Activated naive CD4-positive, alpha-beta T cell (primary cell): ENCODE data around the gene COX7B2.

ENCODE experiments used
- DNase-seq, 4 experiments: peaks; one replicate each; lab custom pipeline; 2025; lab: John Stamatoyannopoulos, UW

Gene COX7B2, protein sequence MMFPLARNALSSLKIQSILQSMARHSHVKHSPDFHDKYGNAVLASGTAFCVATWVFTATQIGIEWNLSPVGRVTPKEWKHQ

DNA sequence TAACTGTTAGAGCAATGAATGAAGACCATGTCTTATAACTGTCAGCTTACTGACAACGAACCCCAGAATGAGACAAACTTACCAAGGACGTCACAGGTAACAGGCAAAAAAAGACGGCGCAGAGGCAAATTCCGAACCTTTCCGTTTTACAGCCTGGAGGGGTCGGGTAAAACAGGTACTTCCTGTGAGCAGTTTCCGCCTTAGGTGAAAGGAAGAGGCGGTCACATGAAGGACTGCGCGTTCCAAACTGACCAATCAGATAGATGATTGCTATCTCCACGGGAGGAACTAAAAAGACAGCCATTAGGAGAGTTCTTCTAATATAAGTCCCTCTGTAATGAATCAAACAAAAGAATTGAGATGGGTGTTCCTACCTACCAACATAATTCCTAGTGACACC, at the start of gene COX7B2:
Gene COX7B2 (minus strand): TSS at position 168 of the 400 bp plus-strand sequence. CDS start 174,053 bp downstream, outside the sequence.
- DNase-seq = no peak

DNA sequence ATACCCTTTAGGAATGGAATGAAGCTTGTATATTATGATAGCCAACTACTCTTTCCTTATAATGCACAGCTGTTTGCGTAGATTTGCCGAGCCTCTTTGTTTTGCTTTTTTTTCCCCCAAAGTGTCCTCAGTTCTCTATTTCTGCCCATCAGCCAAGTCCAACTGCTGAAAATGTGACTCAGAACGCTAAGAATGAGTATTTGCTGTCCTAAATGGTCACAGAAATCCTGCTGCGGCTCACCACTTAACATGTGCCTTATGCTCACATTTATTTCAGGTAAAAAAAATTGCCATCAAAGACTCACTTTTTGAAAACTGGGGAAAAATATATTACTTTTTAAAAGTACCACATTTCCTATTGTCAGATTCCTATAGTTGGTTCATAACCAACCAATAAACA, 47.4 kb upstream of the COX7B2 start:
- no peak for DNase-seq

DNA sequence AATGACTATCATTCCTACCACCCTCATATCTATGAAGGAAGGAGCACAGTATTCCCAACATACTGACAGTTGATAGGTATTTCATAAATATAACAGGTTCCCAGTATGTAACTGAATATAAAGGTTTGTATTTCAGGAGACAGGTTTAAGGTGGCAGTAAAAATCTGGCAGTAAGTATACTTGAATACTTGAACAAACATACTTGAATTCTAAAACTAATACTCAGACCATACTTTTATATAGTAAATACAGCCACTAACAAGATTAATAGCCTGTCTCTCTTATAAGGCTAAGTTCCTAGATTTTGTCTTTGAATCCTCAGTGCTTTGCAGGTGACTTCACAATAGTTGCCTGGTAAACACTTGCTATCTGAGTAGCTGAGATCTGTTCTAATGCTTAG, 46.6 kb upstream of the COX7B2 start:
- no peak for DNase-seq

DNA sequence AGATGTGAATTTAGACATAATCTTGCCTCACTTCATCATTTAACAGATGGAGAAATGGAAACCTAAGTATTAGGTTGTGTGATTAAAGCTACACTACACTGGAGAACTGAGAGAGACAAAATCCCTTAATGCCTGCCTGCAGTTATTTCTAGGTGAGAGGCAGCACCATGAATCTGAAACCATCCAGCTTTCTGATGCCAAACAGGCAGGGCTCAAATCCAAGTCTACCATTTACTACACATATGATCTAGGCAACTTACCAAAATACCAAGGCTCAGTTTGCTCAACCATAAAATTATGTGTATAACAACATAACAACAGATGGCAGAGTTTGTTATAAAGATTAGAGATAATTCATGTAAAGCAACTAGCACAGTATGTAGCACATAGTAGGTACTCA, 45.6 kb upstream of the COX7B2 start:
- no peak for DNase-seq

DNA sequence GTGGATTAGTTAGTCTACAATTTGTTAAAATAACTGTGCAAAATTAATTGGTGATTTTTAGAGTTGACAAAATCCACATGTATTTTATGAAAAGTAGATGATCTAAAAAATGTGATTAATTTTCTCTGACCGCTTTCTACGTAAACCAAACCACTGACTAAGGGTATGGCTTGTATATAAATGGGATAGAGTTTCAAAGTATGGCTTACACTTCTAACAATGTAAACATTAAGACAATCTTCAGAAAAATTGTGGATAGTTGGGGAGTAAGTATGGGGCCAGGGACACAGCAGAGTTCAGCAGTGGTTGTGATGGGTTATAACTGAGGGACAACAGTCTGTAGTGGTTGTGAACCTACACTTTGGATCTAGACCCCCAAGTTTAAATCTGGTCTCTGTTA, 44.5 kb upstream of the COX7B2 start:
- no peak for DNase-seq

DNA sequence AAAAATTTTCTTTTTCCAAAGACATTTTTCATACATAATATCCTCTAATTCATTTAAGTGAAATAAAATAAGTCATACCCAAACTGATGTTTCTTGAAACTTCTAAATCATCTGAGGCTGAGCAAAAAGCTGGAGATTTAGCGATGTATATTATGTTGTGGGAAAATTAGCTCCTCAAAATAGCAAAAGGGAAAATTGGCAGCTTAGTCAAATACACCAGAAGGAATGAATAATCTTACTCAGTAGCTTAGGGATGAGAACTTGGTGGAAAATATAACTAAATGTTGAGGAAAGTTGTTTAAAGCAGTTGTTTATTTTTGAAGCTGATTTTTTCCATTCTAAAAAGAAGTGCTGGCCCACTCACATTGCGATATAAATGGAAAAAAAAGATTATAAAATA, 43.4 kb upstream of the COX7B2 start:
- no peak for DNase-seq

DNA sequence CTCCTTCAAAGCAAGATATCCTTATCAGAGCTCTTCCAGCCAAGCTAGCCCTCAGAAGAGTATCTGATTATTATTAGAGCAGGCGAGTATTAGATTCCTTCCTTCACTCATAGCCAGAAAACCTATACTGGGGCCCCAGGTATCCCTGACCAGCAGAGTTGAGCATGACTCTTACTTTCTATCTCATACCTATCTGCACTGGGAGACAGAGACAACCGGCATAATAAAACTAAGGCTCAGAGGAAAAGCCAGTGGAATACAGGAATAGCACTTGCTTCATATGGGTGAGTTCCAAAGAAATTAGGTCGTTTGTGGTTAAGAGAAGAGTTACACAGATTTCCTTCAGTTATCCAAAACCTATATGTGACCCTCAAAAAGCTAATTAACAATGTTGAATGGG, 41.8 kb upstream of the COX7B2 start:
- DNase-seq = no peak

DNA sequence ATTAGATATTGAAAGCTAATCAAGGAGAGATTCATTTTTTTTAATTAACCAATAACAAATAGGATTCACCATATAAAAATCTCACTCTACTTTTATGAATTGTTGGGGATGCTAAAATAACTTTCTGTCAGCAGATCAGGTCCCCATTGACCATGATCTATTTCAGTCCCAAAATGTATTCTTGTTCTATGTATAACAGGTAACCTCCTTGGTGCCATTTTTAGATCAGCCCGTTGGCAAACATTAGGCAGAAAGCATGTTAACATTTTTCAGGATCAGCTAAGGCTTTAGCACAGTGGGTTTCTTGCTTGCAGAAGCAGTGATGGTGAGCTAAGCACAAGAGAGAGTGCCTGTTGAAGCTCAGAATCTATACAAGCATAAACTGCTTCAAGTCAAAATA, 40.8 kb upstream of the COX7B2 start:
- no peak for DNase-seq

DNA sequence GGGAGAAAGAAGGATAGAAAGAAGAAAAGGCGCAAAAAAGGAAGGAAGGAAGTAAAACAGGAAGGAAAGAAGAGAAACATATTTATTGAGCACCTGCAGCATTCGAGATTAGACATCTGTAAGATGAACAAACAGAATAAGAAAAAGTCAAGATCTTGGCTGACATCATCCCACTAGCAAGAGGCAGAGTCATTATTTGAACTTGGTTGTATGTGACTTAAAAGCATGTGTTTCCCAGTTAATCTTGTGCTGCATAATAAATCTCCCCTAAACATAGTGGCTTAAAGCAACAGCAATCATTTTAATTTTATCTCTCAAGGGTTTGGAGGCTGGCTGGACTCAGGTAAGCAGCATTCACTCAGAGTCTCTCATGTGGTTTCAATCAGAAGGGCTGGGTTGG, 38.5 kb upstream of the COX7B2 start:
- DNase-seq = no peak

DNA sequence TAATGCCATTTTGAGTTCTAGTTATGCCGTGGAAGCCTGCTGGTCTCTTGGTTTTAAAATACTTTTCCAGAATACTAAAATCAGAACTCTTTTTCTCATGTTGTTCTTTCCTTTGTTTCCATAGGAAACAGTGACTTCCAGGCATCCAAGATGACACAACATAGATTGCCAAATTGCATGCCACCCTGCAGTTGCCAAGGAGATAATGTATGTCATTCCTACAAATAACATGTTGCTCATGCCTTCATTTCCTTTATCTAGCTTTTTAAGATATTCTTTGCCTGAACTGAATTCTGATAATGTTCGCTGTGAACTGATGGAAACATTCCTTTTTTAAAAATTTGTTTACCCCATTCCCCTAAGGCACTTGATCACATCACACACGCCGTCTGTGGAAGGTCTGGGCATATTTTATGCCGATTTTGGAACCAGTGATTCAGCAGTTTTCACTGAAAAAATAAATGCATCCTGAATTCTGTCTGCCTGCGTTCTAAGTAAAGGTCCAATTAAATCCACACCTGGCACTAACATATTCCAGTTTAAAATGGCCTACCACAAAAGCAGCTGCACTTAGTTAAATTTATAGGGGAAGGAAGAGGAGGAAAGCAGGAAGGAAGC, 38.0 kb upstream of the COX7B2 start:
- DNase-seq = no peak

DNA sequence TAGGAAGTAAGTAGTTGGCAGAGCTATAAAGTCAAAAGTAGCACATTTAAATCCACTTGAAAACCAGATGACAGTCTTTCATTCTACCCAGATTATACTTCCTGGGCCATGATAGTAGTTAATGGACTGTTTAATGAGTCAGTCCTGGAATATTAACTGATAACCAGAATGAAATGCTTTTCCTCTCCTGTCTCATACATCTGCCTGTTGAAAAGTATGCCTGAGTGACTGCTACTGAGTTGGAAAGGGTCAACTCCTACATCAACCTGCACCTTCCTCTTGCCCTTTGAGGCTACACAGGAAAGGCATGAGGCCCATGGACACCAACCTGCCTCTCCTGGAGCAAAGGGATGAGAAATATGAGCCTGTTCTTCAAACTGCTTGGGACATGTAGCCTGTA, 36.0 kb upstream of the COX7B2 start:
- no peak for DNase-seq

DNA sequence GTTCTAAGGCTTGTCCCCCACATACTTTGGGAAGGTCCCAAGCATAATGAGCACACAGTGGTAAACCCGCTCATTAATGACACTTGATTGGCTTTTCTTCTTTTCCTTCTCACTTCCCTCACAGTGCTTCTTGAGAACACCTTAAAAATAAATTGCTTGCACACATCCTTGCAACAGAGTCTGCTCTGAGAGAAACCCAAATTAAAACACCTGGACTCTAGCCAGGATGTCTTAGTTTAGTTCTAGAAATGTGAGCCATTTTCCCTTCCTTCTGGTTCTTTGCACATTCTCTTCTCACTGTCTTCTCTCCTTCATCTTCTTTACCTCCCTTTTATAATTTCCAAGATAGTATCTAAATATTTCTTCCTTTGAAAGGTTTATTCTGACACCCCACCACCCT, 35.3 kb upstream of the COX7B2 start:
- DNase-seq = no peak

DNA sequence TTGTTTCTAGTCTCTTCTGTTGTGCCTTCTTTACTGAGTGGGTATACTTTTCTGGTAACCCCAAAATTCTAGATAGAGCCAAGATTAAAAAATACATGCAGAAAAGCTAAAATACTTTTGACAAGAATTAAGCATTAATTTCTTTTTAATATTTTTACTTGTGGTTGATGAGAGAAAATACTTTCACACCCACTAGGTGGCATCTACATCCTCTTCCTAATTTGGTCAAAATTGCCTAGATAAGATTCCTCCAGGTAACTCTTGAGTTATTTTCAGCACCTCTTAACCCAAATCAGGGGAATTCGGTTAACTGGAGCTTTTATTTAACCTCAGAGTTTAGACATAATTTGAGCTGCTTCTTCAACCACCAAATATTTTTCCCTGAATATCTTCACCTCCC, 28.4 kb upstream of the COX7B2 start:
- DNase-seq = no peak

DNA sequence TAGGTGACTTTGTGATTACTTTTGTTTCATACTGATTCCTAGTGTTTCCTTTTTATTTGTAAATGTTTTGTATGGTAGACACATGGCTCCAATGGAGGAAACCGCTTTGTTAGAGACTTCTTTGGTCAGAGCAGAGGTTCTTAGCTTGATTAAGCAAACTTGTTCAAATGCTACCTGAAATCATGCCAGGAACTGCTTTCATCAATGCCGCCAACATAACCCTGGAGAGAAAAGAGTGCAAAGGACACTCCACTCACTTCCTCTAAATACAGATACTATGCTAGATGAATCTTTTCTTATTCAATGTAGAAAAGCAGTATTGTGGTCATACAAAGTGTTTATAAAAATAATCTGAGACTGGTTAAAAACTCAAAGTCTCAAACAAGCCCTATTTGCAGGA, 25.7 kb upstream of the COX7B2 start:
- DNase-seq = no peak

DNA sequence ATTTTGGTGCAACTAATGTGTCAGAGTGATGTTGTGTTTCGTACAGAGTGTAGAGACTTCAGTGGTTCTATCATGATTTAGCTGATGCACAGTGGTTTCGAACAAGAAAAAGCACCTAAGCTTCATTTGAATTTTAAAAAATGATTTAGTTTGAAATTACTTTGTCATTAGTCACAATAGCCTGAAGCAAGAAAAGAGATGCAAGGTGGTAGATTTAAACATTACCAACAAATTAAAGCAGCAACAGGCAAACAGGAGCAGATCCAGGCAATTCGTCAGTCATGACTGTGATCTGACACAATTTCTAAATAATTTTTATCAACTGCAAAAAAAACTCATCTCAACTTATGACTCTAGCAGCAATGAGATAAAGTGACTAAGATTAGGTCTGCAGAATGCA, 24.6 kb upstream of the COX7B2 start:
- DNase-seq = no peak

DNA sequence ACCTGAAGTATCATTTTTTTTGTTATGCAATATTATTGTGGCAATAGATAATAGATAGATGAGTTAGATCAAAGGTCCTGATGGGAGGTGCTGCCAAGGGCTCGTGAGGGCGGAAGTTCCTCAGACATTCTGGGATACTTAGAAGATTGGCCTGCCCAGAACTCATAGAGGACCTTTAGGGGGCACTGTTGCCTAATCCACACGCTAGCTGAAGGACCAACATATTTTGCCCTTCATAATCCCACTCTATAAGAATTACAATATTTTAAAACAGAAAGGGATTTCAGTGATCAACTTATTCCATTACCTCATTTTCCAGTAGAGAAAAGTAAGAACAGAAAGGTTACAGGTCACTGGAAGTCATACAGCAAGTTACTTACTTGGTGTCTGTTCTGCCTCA, 22.9 kb upstream of the COX7B2 start:
- DNase-seq = no peak

DNA sequence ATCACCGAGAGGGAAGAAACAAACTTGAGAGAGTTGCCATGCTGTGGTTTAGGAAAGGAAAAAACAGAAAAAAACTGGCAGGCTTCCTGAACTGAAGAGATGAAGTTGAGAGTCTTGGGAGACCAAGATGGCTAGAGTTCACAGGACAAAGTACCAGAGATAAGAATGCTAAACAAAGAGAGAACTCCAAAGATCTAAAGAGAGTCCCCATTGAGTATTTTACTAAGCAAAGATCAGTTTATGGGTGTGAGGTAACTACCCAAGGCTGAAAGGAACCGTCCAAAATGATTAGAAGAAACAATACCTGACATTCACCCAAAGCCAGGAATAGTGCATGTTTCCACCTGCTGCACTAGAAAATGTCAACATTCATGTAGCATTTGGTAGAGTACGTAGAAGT, 21.8 kb upstream of the COX7B2 start:
- no peak for DNase-seq

DNA sequence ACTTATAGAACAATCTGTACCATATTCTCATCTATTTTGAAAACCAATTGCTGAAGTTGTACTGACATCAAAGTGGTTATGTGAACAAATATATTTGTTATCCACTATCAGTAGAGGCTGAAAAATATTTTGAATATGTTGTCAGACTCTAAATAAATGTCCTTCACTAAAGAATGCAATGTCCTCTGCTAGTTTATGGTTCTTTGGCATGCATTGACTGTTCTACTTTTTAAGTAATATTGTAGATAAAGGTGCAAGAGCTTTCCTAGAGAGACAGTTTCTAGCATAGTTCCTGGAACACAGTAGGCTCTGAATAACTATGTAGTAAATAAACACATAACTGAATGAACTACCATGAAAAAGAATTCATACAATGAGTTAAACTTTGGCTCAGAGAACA, 18.2 kb upstream of the COX7B2 start:
- no peak for DNase-seq

DNA sequence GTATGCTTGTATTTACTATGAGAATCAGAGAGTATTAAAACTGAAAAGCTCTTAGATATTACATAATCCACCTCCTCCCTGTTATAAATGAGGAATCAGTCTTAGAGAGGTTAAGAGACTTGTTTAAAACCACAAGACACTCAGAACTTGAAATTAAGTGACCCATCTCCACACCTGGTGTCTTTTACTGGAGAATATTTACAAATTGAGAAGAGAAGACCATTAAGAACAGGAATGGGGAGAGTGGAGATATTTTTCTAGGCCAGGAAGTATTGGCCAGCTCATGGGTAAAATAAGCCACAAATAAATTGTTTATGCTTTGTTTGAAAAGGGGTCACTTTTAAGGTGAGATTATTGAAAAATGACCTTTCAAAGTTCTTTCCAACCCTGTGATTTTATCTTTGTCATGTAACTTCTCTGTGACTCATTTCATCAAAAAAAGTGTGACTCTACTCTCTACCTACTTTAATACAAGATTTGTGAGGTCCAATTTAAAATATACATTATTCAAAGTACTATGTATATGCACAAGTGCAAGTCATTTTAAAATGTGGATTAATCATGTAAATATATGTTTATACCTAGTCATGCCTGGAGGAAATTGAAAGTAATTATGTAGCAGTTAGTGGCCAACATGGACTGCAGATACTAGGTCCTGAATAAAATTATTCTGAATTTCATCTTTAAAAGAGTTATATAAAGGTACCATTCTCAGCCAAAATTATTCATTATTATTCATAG, 15.9 kb upstream of the COX7B2 start:
- no peak for DNase-seq

DNA sequence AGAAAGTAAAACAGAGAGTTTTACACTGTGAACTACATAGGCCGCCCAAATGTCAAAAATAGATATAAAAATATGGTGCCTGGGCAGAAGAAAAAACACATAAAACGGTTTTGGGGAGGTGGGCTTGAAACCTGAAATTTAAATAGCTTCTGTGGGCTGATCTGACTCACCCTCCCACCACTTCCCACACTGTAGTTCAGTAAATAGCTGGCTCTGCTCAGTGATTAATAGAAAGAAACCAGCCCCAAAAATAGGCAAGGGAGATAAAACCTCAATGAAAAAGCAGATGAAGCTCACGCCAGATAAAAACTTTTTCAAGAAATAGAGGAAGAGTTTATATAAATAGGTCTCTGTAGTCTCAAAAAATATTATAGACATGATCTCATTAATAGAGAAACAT, 13.2 kb upstream of the COX7B2 start:
- no peak for DNase-seq

DNA sequence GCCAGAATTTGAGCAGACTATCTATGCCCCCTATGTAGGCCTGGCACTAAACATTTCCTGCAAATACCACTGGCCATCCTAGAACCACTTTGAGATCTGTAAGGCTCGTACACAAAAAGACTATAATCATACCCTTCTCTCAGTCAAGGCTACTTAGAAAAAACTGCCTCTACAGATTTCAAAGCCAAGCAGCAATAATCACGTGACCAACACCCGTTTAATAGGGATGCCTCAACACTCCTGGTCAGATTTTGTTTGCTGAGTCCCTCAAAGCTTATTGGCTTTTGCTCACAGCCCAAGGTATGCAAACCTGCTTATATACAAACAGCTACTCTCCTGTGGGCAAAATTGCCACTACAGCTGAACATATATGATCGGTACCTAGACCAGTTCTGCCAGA, 897 bp downstream of the COX7B2 start:
- DNase-seq = no peak

DNA sequence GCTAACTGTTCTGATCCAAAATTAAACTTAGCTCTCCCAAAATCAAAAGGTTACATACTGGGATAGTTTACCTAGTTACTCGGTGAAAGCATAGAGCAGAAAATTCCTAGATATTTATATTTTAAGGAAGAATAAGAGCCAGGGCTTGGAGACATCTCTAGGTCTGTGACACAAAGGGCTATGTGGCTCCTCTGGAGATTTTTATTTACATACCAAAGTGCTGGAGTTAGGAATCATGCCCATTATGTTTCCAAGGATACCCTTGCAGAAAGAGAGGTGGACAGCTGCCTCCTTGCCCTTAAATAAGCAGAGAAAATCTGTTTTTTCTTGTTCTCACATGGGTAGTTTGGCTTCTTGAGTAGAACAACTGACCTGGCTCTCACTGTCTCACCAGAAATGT, 9.0 kb downstream of the COX7B2 start:
- no peak for DNase-seq

DNA sequence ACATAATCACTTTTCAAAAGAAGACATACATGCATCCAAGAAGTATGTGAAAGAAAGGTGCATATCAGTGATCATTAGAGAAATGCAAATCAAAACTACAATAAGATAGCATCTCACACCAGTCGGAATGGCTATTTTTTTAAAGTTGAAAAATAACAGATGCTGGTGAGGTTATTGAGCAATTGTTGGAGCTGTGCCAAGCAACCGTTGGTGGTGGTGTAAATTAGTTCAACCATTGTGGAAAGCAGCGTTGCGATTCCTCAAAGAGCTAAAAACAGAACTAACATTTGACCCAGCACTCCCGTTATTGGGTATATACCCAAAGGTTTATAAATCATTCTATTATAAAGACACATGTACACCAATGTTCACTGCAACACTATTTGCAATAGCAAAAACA, 14.2 kb downstream of the COX7B2 start:
- DNase-seq = no peak

DNA sequence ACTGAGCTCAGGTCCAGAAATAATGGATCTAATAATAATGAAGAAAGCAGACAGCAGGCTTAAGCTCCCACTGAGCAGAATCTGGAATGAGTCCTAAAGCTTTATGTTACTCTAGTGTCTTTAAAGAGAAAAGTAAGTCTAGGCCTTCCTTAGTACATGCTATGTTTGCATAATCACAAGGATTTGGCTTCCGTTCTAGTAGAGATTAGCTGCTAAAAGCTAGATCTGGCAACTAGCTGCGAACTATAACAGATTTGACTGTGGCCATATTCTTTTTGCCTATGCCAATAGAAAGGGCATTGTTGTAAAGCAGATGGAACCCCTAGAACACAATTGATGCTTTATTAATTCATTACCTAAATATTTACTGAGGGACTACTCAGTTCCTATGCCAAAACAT, 19.0 kb downstream of the COX7B2 start:
- DNase-seq = no peak
